GM18907 (cell line): ENCODE measurements around the gene N4BP2L2.

Experiments
- ATAC-seq: cut with Tn5 transposase; IDR thresholded peaks from one replicate; pipeline ENCODE4 v1.9.1; 2021; ENCODE audit warnings: mild to moderate bottlenecking, moderate library complexity; ENCODE audit not compliant: unreplicated experiment

Gene N4BP2L2

DNA sequence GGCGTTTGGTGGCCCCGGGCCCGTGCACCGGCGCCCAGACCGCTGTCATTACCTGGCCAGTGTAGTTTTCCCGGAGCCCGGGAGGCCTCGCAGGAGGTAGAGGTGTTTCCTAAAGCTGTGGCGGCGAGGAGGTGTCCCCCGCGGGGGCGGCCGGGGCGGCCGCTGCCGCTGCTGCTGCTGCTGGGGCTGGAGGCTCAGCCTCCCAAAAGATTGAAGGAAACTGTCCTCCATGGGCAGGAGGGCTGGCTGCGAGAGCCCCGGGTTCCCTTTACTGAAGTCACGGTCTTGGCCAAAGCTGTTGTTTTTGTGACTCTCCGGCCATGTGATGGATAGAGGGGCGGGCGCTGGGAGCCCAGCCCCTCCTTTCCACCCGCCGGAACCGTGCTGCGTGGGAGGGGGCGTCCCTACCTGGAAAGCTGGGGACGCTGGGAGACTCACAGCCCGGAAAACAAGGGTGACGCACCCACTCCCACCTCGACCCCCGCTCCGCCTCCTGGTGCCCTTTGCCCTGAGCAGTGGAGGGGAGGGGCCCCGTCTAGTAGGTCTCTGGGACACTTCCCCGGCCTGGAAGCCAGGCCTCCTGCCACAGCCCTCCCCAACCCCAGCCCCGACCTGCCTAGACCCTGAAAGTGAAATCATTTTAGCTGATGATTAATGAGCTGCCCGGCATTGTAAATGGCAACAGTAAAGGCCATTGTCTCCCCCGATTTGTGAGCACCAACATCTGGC is 110.6 kb downstream of the N4BP2L2 start, which contains the start of gene N4BP2L1:
Gene N4BP2L1, minus strand, starts transcription at position 279 of the 729 bp plus-strand sequence. Its CDS starts 48 bp downstream, at position 231.
- ATAC-seq, result peak; percentile 77

DNA sequence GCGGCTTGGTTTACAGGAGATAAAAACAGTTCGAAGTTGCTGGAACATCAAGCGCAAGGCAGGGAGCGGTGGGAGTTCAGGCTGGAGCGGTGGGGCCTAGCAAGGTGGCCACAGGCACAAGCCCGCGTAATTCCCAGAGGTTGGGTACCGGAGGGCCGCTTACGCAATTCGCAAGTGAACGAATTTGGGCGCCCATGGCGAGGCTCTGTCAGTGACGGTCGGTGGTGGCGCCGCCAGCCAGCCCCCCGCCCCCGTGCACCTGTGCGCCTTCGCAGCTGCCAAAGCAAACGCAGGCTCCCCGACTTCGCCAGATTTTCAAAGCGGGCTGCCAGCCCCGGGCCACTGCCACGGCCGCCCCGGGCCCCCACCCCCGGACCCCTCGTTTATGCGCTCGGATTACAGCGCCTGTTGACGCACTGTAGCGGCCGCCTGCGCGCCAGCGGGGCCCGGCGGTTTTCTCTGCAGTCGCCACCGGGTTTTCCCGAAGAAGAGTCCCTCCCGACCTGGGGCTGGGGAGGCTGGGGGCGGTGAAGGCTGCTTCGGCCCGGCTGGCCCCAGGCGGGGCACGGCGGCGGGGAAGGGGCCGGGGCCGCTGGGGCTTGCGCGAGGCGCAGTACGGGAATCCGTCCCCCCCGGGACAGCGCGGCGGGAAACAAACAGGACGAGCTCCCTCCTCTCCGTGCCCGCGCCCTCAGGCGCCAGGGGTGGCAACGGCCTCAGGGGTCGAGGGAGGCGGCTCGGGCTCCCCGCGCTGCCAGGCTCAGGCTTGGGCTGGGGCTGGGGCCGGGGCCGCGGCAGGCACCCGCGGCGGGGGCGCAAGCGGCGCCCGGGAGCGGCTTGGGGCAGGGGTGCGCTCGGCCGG is 111.4 kb downstream of the N4BP2L2 start:
- peak; percentile 18 for ATAC-seq

DNA sequence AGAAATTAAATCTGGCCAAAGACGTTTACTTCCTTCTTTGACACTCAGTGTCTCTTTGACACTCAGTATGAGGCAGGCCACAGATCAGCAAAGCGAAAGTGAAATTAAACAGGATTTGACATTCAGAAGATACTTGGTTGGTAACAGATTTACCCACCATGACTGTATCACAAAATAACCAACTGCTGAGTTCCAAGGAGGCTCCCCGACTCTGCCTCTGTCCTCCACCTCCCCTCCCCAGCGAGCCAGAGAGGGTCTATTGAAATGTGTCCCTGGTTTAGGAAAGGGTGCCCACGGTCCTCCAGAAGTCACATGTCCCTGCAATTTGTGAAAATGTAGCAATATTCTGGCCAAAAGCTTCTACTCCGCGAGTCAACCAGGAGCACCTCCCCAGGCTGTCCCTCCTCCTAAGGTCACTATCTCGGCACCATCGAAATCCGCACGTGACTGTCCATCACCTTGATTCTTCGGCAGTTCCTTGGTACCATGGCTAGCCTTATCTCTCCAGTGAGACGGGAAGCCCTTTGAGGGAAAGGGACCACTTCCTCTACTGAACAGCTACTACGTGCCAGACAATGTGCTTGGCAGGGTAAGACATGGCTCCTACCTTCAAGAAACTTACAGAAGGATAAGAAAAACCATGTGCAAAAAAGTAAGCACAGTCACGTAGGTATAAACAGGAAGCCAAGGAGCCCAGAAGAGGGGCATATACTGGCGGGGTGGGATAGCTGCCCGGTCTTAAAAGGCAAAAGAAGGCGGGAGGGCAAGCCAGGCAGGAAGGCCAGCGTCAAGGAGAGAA is 112.2 kb downstream of the N4BP2L2 start:
- peak; percentile 46 for ATAC-seq

DNA sequence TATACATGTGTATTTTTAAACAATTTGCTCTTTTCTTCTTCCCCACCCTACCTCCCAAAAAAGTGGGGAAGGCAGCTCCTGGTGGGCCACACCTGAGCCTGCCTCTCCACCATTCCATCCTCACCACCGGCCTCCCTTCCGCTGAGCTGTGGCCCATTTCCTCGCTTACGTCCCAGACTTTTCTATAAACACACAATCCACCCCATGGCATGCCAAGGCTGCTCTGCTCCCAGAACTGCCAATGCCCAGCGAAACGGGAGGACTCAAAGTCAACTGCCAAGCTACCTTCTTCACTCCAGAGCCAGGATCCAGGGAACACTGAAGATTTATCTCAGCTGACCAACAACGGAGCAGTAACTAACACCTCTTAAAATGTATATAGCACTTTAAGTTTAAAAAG is 113.4 kb downstream of the N4BP2L2 start:
- ATAC-seq, result no peak

DNA sequence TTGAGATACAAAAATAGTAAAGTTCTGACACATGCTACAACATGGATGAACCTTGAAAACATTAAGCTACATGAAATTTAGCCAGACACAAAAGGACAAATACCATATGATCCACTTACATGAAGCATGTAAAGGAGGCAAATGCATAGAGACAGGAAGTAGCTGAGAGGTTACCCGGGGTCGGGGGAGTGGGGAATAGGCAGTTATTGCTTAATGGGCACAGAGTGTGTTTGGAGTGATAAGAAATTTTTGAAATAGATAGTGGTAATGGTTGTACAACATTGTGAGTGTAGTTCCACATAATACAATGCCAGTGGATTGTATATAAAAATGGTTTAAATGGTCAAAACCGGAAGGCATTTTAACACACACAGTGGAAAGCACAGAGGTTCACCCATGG is 115.0 kb downstream of the N4BP2L2 start:
- no peak for ATAC-seq

DNA sequence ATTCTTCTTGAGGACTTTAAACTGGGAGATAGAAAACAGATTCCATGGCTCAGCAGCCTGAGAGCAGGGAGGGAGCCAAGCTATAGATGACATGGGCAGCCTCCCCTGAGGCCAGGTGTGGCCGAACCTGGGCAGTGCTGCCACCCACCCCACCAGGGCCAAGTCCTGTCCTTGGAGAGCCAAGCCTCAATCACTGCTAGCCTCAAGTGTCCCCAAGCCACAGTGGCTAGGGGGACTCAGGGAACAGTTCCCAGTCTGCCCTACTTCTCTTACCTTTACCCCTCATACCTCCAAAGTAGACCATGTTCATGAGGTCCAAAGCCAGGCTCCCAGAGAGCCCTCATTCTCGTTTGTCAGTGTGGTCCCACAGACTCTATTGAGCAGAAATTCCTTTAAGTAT is 118.7 kb downstream of the N4BP2L2 start:
- no peak for ATAC-seq

DNA sequence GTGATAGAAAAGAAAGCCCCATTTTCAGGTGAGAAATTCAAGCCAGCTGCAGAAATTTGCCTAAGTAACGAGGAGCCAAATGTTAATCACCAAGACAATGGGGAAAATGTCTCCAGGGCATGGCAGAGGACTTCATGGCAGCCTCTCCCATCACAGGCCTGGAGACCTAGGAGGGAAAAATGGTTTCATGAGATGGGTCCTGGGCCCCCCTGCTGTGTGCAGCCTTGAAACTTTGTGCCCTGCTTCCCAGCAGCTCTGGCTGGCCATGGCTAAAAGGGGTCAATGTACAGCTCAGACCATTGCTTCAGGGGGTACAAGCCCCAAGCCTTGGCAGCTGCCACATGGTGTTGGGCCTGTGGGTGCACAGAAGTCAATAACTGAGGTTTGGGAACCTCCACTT is 120.6 kb downstream of the N4BP2L2 start:
- no peak for ATAC-seq

DNA sequence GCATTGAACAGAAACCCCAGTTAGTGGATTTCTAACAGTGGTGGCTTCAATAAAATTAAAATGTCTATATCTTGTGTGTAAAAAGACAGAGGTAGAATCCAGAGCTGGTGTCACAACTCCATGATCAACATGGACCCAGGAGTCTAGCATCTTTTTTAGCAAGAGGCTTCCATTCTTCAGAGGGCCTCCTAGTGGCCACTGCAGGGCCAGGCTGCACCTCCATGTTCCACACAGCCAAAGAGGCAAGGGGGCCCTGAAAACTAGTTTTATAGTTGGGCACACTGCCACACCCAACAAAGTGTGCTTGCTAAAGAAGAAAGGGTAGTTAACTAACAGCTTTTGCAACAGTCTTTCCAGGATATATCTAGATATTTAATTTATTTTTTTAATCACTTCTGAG is 123.6 kb downstream of the N4BP2L2 start:
- ATAC-seq, result no peak

DNA sequence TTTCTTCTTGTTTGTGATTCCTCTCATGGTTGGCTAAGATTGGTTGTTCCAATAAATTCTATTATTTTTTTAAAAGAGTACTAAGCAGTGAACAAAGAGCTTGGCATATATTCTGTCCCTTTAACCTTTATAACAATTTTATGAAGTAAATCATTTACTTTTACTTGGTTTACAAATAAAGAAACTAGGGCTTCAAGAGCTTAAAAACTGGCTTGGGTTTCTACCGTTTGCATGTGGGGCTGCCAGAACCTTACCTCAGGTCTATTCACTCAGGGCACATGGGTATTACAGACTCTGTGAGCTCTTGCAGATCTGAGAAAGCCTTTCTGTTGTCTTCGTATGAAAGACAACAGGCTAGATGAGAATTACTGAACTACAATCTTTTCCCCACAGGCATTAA is 124.0 kb downstream of the N4BP2L2 start:
- no peak for ATAC-seq

DNA sequence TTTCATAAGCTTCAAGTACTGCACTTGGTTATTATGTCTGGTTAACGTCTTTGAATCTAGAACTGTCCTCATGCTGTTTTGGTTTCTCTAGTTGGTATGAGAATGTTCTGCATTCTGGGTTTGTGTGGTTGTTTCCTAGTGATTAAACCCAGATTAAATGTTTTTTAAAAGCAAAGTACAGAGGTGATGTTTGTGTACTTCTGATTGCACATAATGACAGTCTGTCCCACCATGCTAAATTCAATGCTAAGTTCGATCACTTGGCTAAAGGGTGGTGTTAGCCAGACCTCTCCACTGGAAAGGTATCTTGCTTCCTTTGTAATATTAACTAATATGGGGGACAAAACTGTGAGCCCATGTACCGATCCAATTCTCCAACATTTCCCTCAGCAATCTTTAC is 125.3 kb downstream of the N4BP2L2 start:
- no peak for ATAC-seq

DNA sequence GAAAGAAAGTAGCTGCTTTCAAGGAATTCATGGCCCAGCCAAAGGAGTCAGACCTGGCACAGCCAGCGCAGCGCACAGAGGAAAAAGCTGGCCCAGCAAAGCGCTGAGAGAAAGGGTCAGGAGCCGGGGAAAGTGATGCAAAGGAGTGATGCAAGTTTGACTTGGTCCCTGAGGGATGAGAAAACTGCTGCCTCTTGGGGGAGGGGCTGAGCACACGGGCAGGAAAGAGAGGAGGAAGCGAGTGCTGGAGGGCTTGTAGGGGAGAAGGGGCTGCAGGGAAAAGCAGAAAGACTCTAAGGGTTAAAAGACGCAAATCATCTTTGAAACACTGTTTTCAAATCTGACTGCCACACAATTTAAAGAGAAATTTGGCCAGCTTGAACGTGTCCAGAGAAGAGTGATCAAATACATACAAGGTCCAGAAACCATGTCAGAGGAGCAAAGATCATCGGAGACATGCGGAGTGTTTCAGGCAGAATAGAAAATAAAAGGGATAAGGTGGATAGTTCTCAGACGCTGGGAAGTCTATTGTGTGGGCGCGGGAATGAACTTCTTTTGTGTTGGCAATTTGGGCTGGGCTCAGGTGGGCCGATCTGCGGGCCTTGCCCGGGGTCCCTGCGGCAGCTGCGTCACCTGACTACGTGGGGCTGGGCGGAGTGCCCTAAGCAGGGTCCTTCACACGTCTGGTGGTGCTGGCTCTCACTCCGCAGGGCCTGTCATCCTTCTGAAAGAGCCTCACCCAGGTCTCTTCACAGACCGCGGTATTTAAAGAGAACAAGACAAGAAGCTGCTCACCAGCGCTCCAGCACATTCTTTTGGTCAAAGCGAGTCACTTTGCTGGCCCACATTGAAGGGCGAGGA is 128.8 kb downstream of the N4BP2L2 start:
- no peak for ATAC-seq

DNA sequence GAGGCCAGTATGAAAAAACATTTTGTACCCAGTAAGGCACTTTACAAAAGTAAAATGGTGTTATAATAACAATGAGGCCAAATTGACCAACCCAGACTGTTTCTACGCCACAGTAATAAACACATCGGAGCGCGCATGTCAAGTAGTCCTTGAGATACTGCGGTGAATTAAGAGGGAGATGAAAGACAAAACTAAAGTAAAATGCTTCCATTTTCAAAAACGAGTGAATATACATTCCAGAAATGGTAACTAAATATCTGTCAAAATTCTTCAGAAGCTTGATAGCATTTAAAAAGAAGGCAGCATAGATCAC is 129.6 kb downstream of the N4BP2L2 start:
- no peak for ATAC-seq

DNA sequence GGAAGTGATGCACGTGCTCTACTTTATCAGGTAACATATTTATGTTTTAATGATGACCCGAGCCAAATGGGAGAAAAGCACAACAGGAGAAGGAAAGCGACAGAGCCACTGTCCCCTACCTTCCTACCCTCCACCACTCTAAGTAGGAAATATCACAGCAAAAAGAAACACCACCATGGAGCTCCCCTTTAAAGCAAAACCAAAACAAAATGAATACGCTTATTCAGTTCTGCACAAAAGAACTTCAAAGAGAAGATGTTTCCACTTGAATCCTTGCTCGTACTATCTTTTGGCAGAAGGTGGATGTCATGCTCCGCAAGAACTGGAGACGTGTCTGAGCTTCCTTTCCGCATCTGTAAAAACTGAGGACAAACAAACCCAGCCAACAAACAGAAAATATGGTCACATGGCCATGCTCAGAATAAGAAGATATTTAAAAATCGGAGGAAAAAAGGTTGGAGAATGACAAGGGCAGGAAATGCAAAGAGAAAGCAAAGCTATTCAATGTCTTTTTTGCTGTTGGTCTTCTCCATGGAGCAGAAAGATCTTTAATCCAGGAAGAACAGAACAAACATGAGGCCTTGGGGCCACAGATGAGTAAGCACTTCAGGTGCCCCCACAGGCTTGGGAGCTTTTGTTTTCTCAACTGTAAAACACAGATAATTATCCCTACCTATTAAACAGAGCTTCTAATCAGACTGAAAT is 130.1 kb downstream of the N4BP2L2 start:
- ATAC-seq, result no peak

DNA sequence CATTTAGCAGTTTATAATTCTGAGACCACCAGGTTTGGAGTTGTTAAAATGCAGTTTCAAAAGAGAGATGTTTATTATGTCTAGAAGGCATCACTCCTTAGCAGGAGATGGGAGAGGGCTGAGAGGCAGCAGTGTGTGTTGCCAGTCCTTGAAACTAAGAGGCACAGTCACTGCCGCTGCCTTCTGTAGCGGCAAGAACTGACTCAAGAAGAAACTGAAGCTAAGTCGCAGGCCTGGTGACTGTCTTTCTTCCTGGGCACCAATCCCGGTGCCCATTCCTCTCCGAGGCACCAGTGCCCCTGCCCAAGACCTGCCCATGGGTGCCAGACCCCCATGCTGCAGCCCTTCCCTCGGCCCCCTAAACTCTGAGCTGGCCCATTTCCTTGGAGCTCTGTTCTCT is 130.7 kb downstream of the N4BP2L2 start:
- no peak for ATAC-seq

DNA sequence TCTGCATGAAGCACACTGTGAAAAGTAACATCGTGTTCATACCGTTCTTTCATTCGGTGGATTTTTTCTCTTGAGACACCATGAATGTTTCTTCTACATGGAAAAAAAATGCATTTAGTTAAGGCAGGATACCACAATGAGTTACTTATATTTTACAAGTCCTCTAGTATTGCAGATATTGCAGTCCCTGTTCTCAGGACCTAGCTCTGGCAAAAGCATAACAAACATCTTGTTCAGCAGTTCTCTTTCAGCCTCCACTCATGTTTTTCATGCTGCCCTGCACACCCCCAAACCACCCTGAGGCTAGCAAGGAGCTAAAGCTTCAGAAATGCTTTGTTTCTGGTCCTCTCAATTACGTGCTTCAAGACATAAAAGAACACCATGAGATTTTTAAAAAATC is 135.5 kb downstream of the N4BP2L2 start:
- ATAC-seq, result no peak

DNA sequence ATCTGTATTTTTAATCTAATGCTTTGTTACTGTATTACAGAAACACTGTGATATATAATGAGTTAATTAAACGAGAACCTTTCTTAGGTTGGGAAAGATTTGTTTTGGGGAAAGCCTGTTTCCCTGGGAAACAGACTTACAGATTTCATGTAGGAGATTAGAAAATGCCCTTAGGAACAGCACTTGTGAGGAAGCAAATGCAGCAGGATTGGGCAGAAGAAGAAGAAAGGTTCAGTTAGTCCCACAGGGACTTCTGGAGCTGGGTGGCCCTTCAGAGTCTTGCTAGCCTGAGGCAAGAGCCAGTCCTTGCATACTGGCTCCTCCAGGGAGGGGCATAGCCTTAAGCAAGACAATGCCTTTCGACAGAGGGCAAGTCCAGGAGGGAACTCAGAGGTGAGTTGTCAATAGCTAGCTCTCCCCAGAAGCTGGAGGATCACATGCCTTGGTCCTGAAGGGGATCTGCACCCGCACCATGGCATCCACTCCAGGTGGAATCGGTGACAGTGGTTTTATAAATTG is 147.4 kb downstream of the N4BP2L2 start:
- ATAC-seq, result no peak

DNA sequence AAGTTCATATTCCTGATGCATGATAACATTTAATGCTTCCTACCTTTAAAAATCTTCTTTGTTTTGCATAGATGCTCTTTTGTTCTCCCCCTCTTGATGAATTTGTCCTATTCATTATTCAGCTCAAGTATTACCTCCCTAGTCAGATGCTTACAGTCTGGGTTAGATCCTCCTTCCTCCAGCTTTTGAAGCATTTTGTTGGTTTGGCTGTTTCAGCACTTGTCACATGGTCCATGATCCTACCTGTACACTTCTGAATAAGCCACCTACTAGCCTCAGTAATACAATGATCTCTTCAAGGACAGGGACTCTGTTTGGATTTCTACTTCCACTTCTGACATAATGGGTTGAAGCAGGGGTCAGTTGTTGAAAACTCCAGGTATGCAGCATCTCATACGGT is 148.1 kb downstream of the N4BP2L2 start:
- ATAC-seq, result no peak

DNA sequence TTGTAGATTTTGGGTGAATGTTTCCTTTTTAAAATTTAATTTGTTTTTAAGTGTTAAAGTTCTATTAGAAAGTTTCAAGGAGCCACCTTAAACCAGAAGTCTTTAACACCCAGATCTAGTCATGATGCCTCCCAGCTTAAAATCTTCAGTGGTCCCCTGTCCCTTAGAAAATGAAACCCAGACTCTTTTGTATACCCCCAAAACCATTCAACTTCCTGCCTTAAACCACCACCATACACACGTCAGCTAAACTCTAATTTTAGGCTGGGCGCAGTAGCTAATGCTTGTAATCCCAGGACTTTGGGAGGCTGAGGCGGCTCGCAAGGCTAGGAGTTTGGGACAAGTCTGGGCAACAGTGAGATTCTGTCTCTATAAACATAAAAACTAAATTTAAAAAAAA is 148.5 kb downstream of the N4BP2L2 start:
- peak; percentile 68 for ATAC-seq

DNA sequence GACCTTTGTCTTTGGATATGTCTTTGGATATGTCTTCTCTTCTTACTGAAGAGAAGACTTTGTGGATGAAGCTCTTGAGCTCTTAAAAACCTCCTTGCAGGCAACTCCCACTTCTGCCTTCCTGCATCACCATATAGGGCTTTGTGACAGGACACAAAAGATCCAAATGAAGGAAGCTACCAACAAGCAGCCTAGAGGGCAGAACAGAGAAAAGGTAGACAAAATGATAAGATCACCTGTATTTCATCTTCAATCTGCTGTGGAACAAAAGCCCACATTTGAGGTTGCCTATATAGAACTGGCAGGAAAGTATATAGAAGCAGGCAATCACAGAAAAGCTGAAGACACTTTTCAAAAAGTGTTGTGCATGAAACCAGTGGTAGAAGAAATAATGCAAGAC is 153.2 kb downstream of the N4BP2L2 start:
- ATAC-seq, result no peak

DNA sequence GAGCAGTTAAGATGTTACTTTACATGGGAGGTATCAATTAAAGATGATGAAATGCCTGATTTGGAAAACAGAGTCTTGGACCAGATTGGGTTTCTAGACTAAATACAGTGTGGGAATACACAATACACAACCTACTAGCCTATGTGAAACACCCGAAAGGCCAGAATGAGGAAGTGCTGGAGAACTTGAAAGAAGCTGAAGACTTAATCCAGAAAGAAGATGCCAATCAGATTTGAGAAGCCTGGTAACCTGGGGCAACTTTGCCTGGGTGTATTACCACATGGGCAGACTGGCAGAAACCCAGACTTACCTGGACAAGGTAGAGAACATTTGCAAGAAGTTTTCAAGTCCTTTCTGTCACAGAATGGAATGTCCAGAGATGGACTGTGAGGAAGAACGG is 153.9 kb downstream of the N4BP2L2 start:
- ATAC-seq, result no peak
